GM12891 (cell line): ENCODE measurements around the gene COLEC12.

Experiments used
- POLR2A ChIP-seq: IDR thresholded peaks from 2 replicates; pipeline ENCODE4 v1.6.1; 2011; ENCODE audit warnings: low read depth, low read length, control low read depth
- POLR2AphosphoS5 ChIP-seq: IDR thresholded peaks from 2 replicates; pipeline ENCODE4 v1.6.1; 2011; ENCODE audit warnings: low read depth, low read length, control low read depth

DNA sequence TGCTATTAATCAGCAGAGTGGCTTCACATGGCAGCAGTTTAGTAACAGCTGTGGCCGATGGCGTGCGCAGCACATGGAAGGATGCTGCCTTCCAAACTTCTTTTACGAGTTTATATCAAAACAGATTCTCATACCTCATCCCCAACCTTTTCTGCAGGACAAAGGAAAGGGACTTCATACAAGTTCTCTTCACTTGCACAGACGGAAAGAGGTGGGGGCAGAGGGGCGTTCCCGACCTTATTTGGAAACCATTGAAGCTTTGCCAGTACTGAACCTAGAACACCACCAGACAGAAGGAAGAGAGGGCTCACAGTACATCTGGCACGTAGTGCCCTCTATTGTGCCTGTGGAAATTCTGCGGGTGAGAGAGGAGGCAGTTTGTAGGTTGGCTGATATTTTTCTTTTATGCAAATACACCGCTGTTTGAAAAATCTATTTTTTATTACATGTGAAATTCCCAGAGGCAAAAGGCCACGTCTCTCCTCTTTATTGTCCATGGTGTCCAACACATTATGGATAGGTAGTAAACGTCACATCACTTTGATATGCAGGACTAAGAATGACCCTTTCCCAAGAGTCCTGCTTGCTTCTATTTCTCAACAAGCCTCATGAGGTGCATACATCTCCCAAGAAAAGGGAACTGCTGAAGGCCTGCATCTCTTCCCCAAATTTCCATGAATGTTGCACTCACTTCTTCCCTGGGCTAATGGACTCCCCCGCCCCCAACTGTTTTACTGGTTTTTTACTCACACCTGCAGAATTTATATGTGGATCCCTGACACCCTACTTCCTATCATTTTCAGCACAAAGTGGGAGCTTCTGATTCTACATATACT lies 31.3 kb downstream of the COLEC12 start:
- TF ChIP-seq POLR2AphosphoS5 (no peak), POLR2A (no peak)
